HFFc6 (cell line): ENCODE measurements around the gene RGSL1. TPM values are rescaled to one million over a fixed set of nuclear protein-coding genes. Genes with fewer than 3 reads are reported as not detected.

Experiments
- DNase-seq: peaks from one replicate; pipeline ENCODE4 v3.0.0-alpha.2; 2018
- H3K27ac Mint-ChIP-seq: 2 replicates; pipeline ENCODE4 v1.8.0; 2020; ENCODE audit warnings: mild to moderate bottlenecking, mixed read lengths
- H3K27me3 Mint-ChIP-seq: 2 replicates; pipeline ENCODE4 v1.8.0; 2021; ENCODE audit warnings: mild to moderate bottlenecking, moderate library complexity, mixed read lengths; ENCODE audit not compliant: insufficient read depth
- H3K36me3 Mint-ChIP-seq: 2 replicates; pipeline ENCODE4 v1.8.0; 2021; ENCODE audit warnings: low read depth, mixed read lengths
- H3K4me1 Mint-ChIP-seq: 2 replicates; pipeline ENCODE4 v1.8.0; 2020; ENCODE audit warnings: low read depth, mixed read lengths
- H3K4me3 Mint-ChIP-seq: 2 replicates; pipeline ENCODE4 v1.8.0; 2020; ENCODE audit warnings: mild to moderate bottlenecking, moderate library complexity, mixed read lengths
- H3K9me3 Mint-ChIP-seq: 2 replicates; pipeline ENCODE4 v1.8.0; 2020; ENCODE audit warnings: mild to moderate bottlenecking, mixed read lengths
- total RNA-seq, 6 experiments: library from RNA; stranded (reverse); fragmentation: NEBNext Ultra II Directional; extraction: Animal tissue kit (Norgen Biotek cat#: 25700); gene quantifications; 2 replicates in 1 of 6; 3 replicates in 5 of 6; pipeline ENCODE4 v1.2.3, GENCODE V29; 2021
- TF ChIP-seq, protein P1 (sequence below): fragments of 200-600 bp; sonication (generic); IDR thresholded peaks from 2 replicates; pipeline ENCODE4 v1.5.0; 2021; ENCODE audit warnings: antibody characterized with exemption, mild to moderate bottlenecking

Gene RGSL1
- total RNA-seq, 6 experiments from 2014 or later: not detected

GRCh38 chr1:182607566-182607965, 157.6 kb downstream of the RGSL1 start:
- H3K27me3 Mint-ChIP-seq: no peaks in the 10 kb centered on the region; the same call in none of the 2 replicates
- no peaks in the 10 kb centered on the region for H3K36me3 Mint-ChIP-seq
- H3K9me3 Mint-ChIP-seq: no peaks in the 10 kb centered on the region
- peaks cover 46% of the 10 kb centered on the region for H3K4me1 Mint-ChIP-seq
- H3K27ac Mint-ChIP-seq: no peak overlapping the region
- no peak overlapping the region for H3K4me3 Mint-ChIP-seq
- TF ChIP-seq, protein P1, sequence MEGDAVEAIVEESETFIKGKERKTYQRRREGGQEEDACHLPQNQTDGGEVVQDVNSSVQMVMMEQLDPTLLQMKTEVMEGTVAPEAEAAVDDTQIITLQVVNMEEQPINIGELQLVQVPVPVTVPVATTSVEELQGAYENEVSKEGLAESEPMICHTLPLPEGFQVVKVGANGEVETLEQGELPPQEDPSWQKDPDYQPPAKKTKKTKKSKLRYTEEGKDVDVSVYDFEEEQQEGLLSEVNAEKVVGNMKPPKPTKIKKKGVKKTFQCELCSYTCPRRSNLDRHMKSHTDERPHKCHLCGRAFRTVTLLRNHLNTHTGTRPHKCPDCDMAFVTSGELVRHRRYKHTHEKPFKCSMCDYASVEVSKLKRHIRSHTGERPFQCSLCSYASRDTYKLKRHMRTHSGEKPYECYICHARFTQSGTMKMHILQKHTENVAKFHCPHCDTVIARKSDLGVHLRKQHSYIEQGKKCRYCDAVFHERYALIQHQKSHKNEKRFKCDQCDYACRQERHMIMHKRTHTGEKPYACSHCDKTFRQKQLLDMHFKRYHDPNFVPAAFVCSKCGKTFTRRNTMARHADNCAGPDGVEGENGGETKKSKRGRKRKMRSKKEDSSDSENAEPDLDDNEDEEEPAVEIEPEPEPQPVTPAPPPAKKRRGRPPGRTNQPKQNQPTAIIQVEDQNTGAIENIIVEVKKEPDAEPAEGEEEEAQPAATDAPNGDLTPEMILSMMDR: no peak
- DNase-seq: no peak

GRCh38 chr1:182608236-182608635, 158.3 kb downstream of the RGSL1 start:
- no peak overlapping the region for H3K27ac Mint-ChIP-seq
- no peak for DNase-seq
- no peaks in the 10 kb centered on the region for H3K36me3 Mint-ChIP-seq
- peaks cover 47% of the 10 kb centered on the region for H3K4me1 Mint-ChIP-seq
- H3K4me3 Mint-ChIP-seq: no peak overlapping the region
- no peaks in the 10 kb centered on the region; the same call in none of the 2 replicates for H3K27me3 Mint-ChIP-seq
- no peaks in the 10 kb centered on the region for H3K9me3 Mint-ChIP-seq
- TF ChIP-seq, protein P1: no peak

DNA sequence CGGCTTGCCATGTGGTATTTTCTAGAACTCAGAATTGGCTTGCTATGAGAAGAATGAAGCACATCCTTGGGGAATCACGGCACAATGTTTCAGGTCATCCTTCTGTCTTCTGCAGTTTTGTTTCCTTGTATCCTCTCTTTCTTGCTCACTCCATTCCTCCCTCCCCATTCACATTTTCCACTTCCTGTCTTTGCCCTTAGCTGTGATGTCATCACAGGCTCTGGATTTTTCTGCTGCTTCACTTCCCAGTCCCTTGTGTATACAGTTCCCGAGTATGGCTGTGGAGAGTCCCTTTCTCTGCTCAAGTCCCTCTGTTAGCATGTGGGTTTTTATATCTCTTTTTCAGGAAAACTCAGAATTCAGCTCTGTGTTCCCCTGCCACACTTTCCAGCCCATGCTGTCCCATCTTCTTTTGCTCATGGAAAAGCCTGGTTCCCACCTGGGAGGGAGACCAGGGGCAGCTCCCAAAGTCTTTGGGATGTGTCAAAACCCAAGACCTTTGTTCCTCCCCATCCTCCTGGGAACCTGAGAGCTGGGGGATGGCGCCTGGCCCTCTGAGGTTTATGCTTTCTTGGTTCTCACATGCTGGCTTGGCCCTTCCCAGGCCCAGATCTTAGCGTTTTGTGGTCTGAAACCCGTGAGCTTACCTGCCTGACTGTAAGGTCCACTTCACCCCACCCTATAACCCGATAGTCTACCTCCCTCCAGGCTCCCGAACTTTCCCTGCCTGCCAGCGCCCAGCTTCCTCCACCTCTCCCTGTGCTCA, 159.1 kb downstream of the RGSL1 start:
- Mint-ChIP-seq H3K27me3 (no peaks in the 10 kb centered on the region; the same call in none of the 2 replicates), H3K36me3 (no peaks in the 10 kb centered on the region), H3K4me1 (peaks cover 44% of the 10 kb centered on the region), H3K9me3 (no peaks in the 10 kb centered on the region), H3K27ac (peak overlapping the region; percentile 17), H3K4me3 (no peak overlapping the region)
- no peak for DNase-seq
- TF ChIP-seq, protein P1: no peak

Other genes with a start within 250 kb of the RGSL1 start
- gene GLUL, start 58.4 kb upstream of the RGSL1 start, total RNA-seq: 100 to 1,000 TPM; 124 to 194 (median 176) TPM
- not detected for gene TEDDM1, start 49.5 kb upstream of the RGSL1 start, total RNA-seq
- gene RNASEL, start 139.1 kb downstream of the RGSL1 start, total RNA-seq: 1 to 10 TPM; 3.6 to 4.1 (median 3.8) TPM
- gene RGS16, start 154.2 kb downstream of the RGSL1 start, total RNA-seq: under 1 TPM; 0.31 to 0.59 (median 0.39) TPM
- gene RGS8, start 234.4 kb downstream of the RGSL1 start, total RNA-seq: not detected